Ishikawa (cell line): Measurements from ENCODE around the gene CCDC186.

Source experiments
- CEBPB ChIP-seq: IDR thresholded peaks from 2 replicates; pipeline ENCODE4 v1.6.1; 2012
- CREB1 ChIP-seq: IDR thresholded peaks from 2 replicates; pipeline ENCODE4 v1.6.1; 2012; ENCODE audit warnings: low read depth
- EGR1 ChIP-seq: IDR thresholded peaks from 2 replicates; pipeline ENCODE4 v1.6.1; 2012
- EP300 ChIP-seq: IDR thresholded peaks from 2 replicates; pipeline ENCODE4 v1.6.1; 2012; ENCODE audit warnings: borderline replicate concordance
- FOXM1 ChIP-seq: IDR thresholded peaks from 2 replicates; pipeline ENCODE4 v1.6.1; 2012; ENCODE audit warnings: low read depth, borderline replicate concordance
- NFIC ChIP-seq: IDR thresholded peaks from 2 replicates; pipeline ENCODE4 v1.6.1; 2012
- RAD21 ChIP-seq: IDR thresholded peaks from 2 replicates; pipeline ENCODE4 v1.6.1; 2012; ENCODE audit warnings: low read depth
- TAF1 ChIP-seq: IDR thresholded peaks from 2 replicates; pipeline ENCODE4 v1.6.1; 2012; ENCODE audit warnings: low read depth, mild to moderate bottlenecking
- TCF12 ChIP-seq: IDR thresholded peaks from 2 replicates; pipeline ENCODE4 v1.6.1; 2012; ENCODE audit warnings: low read depth
- TEAD4 ChIP-seq: IDR thresholded peaks from 2 replicates; pipeline ENCODE4 v1.6.1; 2012
- YY1 ChIP-seq: IDR thresholded peaks from 2 replicates; pipeline ENCODE4 v1.6.1; 2012; ENCODE audit warnings: low read depth
- ZBTB7A ChIP-seq: IDR thresholded peaks from 2 replicates; pipeline ENCODE4 v1.6.1; 2012; ENCODE audit warnings: low read depth
- TF ChIP-seq, protein P1 (sequence below): IDR thresholded peaks from 2 replicates; pipeline ENCODE4 v1.6.1; 2012; ENCODE audit warnings: low read depth, mild to moderate bottlenecking
- TF ChIP-seq, protein P2 (sequence below): IDR thresholded peaks from 2 replicates; pipeline ENCODE4 v1.6.1; 2012
- TF ChIP-seq, protein P3 (sequence below): IDR thresholded peaks from 2 replicates; pipeline ENCODE4 v1.6.1; 2012

CCDC186 gene

DNA sequence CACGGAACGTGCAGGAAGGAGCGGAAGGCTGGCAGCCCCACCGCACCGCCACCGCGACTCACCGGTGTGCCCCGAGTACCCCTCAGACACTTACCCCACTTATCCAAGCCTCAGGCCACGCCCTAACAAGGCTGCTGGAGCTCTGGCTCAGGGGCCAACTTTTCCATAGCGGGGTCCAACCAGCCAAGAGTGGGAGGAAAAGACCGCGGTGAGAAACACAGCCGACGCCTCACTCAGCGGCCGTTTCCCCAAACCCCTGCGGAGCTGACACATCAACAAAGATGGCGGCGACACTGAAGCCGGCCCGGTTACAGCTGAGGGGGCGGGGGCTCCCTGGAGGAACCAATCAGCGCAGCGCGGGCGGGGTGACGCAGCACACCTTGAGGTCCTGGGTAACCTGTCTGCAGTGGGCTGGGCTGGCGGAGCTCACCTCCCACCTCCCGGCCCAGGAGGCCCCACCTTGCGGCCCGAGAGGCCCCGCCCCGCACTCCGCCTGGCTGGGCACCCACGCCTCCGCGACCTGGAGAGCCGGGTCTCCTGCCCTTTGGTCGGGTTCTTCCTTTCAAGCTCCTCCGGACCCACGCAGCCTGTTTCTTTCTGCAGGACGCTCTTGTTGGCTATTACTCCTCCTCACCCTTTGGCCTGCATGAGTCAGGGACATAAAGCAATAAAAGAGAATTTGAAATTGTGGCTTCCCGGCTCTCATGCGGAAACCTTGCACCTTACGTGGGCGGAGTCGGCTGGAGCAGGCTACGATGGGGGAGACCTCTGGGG is at the start of gene CCDC186:
CCDC186 (minus strand) TSS at position 283 of the 774 bp plus-strand sequence. CDS start 10,935 bp downstream, outside the sequence.
- TF ChIP-seq ZBTB7A (peak; percentile 26; the same call in 1 of the 2 replicates), CREB1 (peak; percentile 75), YY1 (peak; percentile 96), FOXM1 (no peak), EGR1 (peak; percentile 85), EP300 (no peak; the same call in 1 of the 2 replicates), NFIC (no peak; the same call in 1 of the 2 replicates), TAF1 (peak; percentile 91), TEAD4 (0 out of 2 replicates have a peak, but pooled peaks have one; percentile 6)
- TF ChIP-seq, protein P1, sequence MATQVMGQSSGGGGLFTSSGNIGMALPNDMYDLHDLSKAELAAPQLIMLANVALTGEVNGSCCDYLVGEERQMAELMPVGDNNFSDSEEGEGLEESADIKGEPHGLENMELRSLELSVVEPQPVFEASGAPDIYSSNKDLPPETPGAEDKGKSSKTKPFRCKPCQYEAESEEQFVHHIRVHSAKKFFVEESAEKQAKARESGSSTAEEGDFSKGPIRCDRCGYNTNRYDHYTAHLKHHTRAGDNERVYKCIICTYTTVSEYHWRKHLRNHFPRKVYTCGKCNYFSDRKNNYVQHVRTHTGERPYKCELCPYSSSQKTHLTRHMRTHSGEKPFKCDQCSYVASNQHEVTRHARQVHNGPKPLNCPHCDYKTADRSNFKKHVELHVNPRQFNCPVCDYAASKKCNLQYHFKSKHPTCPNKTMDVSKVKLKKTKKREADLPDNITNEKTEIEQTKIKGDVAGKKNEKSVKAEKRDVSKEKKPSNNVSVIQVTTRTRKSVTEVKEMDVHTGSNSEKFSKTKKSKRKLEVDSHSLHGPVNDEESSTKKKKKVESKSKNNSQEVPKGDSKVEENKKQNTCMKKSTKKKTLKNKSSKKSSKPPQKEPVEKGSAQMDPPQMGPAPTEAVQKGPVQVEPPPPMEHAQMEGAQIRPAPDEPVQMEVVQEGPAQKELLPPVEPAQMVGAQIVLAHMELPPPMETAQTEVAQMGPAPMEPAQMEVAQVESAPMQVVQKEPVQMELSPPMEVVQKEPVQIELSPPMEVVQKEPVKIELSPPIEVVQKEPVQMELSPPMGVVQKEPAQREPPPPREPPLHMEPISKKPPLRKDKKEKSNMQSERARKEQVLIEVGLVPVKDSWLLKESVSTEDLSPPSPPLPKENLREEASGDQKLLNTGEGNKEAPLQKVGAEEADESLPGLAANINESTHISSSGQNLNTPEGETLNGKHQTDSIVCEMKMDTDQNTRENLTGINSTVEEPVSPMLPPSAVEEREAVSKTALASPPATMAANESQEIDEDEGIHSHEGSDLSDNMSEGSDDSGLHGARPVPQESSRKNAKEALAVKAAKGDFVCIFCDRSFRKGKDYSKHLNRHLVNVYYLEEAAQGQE: no peak
- TF ChIP-seq, protein P2, sequence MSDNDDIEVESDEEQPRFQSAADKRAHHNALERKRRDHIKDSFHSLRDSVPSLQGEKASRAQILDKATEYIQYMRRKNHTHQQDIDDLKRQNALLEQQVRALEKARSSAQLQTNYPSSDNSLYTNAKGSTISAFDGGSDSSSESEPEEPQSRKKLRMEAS: no peak; the same call in 1 of the 2 replicates

DNA sequence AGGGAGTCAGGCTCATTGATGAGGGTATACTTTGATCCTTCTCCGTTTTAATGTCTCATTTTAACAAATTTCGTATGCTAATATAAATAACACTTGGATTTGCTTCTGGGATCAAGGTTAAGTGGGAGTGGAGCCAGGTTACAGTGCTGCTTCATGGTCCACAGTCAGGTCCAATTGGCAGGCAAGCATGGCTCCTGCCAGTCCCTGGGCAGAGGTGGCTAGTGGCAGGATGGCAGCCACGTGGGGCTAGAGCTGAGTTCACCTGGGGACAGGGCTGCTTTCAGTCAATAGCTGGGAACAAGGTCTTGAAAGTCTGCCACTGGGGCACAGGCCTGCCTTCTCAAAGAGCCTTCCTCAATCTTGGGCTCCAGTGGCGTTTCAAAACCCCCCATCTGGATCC is 49.1 kb upstream of the CCDC186 start:
- TF ChIP-seq EP300 (no peak), EGR1 (no peak), NFIC (no peak), YY1 (no peak), TEAD4 (no peak), FOXM1 (no peak), CEBPB (no peak), TCF12 (no peak), ZBTB7A (no peak), TAF1 (no peak), RAD21 (no peak)
- TF ChIP-seq, protein P3, sequence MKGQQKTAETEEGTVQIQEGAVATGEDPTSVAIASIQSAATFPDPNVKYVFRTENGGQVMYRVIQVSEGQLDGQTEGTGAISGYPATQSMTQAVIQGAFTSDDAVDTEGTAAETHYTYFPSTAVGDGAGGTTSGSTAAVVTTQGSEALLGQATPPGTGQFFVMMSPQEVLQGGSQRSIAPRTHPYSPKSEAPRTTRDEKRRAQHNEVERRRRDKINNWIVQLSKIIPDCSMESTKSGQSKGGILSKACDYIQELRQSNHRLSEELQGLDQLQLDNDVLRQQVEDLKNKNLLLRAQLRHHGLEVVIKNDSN: no peak
- TF ChIP-seq, protein P2: no peak
- TF ChIP-seq, protein P1: no peak

DNA sequence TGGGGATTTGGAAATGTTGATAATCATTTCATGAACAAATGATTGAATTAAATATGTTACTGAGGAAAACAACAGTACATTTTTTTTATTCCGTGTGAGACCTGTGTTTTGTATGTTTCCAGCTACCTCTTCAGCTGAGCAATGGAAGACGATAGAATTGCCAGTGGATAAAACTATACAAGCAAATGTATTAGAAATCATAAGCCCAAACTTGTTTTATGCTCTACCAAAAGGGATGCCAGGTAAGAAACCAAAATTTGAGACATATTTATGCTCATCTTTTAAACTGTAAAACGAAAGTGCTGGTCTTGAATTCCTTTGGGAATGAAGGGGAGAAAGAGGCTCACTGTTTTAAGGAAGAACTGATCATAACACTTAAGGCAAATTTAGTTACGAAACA is 47.2 kb upstream of the CCDC186 start:
- TF ChIP-seq, protein P2: no peak
- TF ChIP-seq TAF1 (no peak), CREB1 (no peak)
- TF ChIP-seq, protein P1: no peak

DNA sequence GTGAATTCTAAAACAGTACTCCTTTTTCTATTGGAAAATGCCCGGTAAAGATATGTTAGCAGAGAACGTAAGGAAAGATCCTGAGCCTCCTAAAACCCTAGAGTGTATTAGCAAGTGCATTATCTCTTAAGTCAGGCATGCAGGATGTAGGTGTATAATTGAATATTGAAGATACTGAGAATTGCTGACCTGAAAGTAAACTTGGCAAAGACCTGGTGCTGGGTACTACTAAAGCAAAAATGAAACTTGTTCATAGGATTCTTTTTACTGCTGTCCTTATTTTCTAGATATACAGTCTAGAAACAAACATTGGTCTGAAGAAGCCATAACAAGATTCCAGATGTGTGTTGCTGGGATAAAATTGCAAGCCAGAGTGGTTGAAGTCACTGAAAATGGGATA is 46.3 kb upstream of the CCDC186 start:
- TF ChIP-seq TAF1 (no peak), TEAD4 (no peak), YY1 (no peak), CREB1 (no peak), EP300 (no peak), ZBTB7A (no peak)

DNA sequence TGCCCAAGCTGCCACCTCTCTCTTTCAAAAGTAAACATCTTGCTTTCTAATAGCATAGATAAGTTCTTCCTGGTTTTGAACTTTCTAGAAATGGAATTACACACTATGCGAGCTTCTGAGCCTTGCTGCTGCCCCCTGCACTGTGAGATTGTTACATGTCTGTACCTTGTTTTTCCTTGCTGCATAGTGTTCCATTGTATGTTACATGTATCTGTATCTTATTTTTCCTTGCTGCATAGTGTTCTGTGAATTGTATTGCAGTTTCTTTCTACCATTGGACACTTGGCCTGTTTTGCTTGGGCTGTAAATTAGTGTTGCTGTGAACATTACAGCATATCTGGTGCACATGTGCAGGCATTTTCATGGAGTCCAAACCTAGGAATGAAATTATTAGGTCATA is 41.0 kb upstream of the CCDC186 start:
- TF ChIP-seq, protein P1: no peak
- TF ChIP-seq ZBTB7A: no peak
- TF ChIP-seq NFIC: no peak
- no peak for TF ChIP-seq EP300
- TF ChIP-seq EGR1: no peak
- TF ChIP-seq FOXM1: no peak
